Trophoblast cell (in vitro differentiated cells and primary cell): ENCODE results near the gene DAAM1.

Experiments used
- DNase-seq, 2 donors: peaks; one replicate each; pipeline ENCODE4 v3.0.0-alpha.2; 2016
- H2AFZ ChIP-seq: 2 replicates; pipeline ENCODE4 v1.6.1; 2013; ENCODE audit warnings: low read length, moderate library complexity, mild to moderate bottlenecking; ENCODE audit not compliant: insufficient read depth, poor library complexity
- H2AK5ac ChIP-seq: 2 replicates; pipeline ENCODE4 v1.6.1; 2013; ENCODE audit warnings: mild to moderate bottlenecking, low read length
- H2BK120ac ChIP-seq: 2 replicates; pipeline ENCODE4 v1.6.1; 2013; ENCODE audit warnings: low read length, mild to moderate bottlenecking, moderate library complexity; ENCODE audit not compliant: insufficient read depth, poor library complexity
- H2BK12ac ChIP-seq: 2 replicates; pipeline ENCODE4 v1.6.1; 2013; ENCODE audit warnings: mild to moderate bottlenecking, low read length, moderate library complexity
- H2BK5ac ChIP-seq: 2 replicates; pipeline ENCODE4 v1.6.1; 2013; ENCODE audit warnings: low read length, low read depth, moderate library complexity, mild to moderate bottlenecking; ENCODE audit not compliant: poor library complexity
- H3K14ac ChIP-seq: 2 replicates; pipeline ENCODE4 v1.6.1; 2013; ENCODE audit warnings: mild to moderate bottlenecking, low read length
- H3K18ac ChIP-seq: 2 replicates; pipeline ENCODE4 v1.6.1; 2013; ENCODE audit warnings: mild to moderate bottlenecking, low read length
- H3K23ac ChIP-seq: 2 replicates; pipeline ENCODE4 v1.6.1; 2013; ENCODE audit warnings: low read length
- H3K27ac ChIP-seq: 2 replicates; pipeline ENCODE4 v1.5.1; 2013; ENCODE audit warnings: low read depth, mild to moderate bottlenecking, inconsistent platforms, low read length, moderate library complexity
- H3K27me3 ChIP-seq: 2 replicates; pipeline ENCODE4 v1.6.1; 2013; ENCODE audit warnings: inconsistent platforms, mild to moderate bottlenecking, low read length, moderate library complexity; ENCODE audit not compliant: insufficient read depth
- H3K36me3 ChIP-seq, 2 experiments: 1 replicate in 1 of 2; 2 replicates in 1 of 2; pipeline ENCODE4 v1.6.1; 2013; ENCODE audit warnings: low read length in 2 of 2, mild to moderate bottlenecking in 2 of 2, moderate library complexity in 1 of 2; ENCODE audit not compliant: insufficient read depth in 2 of 2, control insufficient read depth in 1 of 2
- H3K4ac ChIP-seq: 2 replicates; pipeline ENCODE4 v1.6.1; 2013; ENCODE audit warnings: low read depth, mild to moderate bottlenecking, low read length, moderate library complexity
- H3K4me1 ChIP-seq, 2 experiments: 1 replicate in 1 of 2; 2 replicates in 1 of 2; pipeline ENCODE4 v1.6.1; 2013; ENCODE audit warnings: low read length in 2 of 2, mild to moderate bottlenecking in 2 of 2, moderate library complexity in 1 of 2; ENCODE audit not compliant: insufficient read depth in 2 of 2, control insufficient read depth in 1 of 2
- H3K4me2 ChIP-seq: 2 replicates; pipeline ENCODE4 v1.6.1; 2013; ENCODE audit warnings: inconsistent platforms, mild to moderate bottlenecking, low read length, moderate library complexity
- H3K4me3 ChIP-seq: 2 replicates; pipeline ENCODE4 v1.5.1; 2013; ENCODE audit warnings: mild to moderate bottlenecking, low read depth, low read length, inconsistent platforms
- H3K79me1 ChIP-seq: one replicate; pipeline ENCODE4 v1.6.1; 2013; ENCODE audit warnings: low read length
- H3K79me2 ChIP-seq: 2 replicates; pipeline ENCODE4 v1.6.1; 2013; ENCODE audit warnings: low read length, mild to moderate bottlenecking; ENCODE audit not compliant: control insufficient read depth, insufficient read depth, poor library complexity
- H3K9ac ChIP-seq: 2 replicates; pipeline ENCODE4 v1.6.1; 2013; ENCODE audit warnings: mild to moderate bottlenecking, low read length
- H3K9me3 ChIP-seq: 2 replicates; pipeline ENCODE4 v1.6.1; 2013; ENCODE audit warnings: low read depth, mild to moderate bottlenecking, control low read depth, inconsistent platforms, low read length; ENCODE audit not compliant: insufficient read depth
- H4K12ac ChIP-seq: 2 replicates; pipeline ENCODE4 v1.6.1; 2013; ENCODE audit warnings: low read depth, mild to moderate bottlenecking, low read length, moderate library complexity
- H4K8ac ChIP-seq: 2 replicates; pipeline ENCODE4 v1.6.1; 2013; ENCODE audit warnings: low read depth, mild to moderate bottlenecking, low read length, moderate library complexity
- H4K91ac ChIP-seq: one replicate; pipeline ENCODE4 v1.6.1; 2013; ENCODE audit warnings: low read depth, mild to moderate bottlenecking, low read length, moderate library complexity
- WGBS: extraction: QIAGEN DNeasy Blood & Tissue Kit; methylation state at CpG from one replicate; pipeline ENCODE4 v1.1.7; 2013; ENCODE audit warnings: missing lambda C conversion rate; ENCODE audit not compliant: insufficient read length, insufficient coverage; ENCODE audit errors: extremely low coverage; 5-methylcytosine and 5-hydroxymethylcytosine counted together

The DAAM1 gene

GRCh38 chr14:59254911-59255545 lies 66.6 kb downstream of the DAAM1 start:
- H2BK120ac ChIP-seq, result no peak overlapping the region
- no peak overlapping the region for H3K4me3 ChIP-seq
- H2AK5ac ChIP-seq, result no peak overlapping the region
- no peak overlapping the region for H4K91ac ChIP-seq
- H3K27me3 ChIP-seq, result no peaks in the 10 kb centered on the region
- H2BK5ac ChIP-seq, result no peak overlapping the region
- H3K9me3 ChIP-seq, result no peaks in the 10 kb centered on the region
- H3K27ac ChIP-seq, result no peak overlapping the region
- no peaks in the 10 kb centered on the region for H3K79me2 ChIP-seq
- no peak overlapping the region for H3K4me2 ChIP-seq
- H4K12ac ChIP-seq, result no peak overlapping the region
- H2AFZ ChIP-seq, result no peak overlapping the region
- H3K9ac ChIP-seq, result no peak overlapping the region
- WGBS, result no CpG with 5 or more reads among the region's 5 CpGs
- H3K36me3 ChIP-seq, result no peaks in the 10 kb centered on the region
- peaks cover 9 to 11% of the 10 kb centered on the region in 2 experiments for H3K4me1 ChIP-seq
- peak in 1 of 2 donors; percentile 45 for DNase-seq
- H3K23ac ChIP-seq, result no peak overlapping the region
- H3K14ac ChIP-seq, result no peak overlapping the region
- H2BK12ac ChIP-seq, result no peak overlapping the region
- H4K8ac ChIP-seq, result no peak overlapping the region
- peak overlapping the region; percentile 19 for H3K18ac ChIP-seq
- no peak overlapping the region for H3K4ac ChIP-seq
- H3K79me1 ChIP-seq, result no peaks in the 10 kb centered on the region

- no peak overlapping the region for H2AFZ ChIP-seq
- no peak overlapping the region for H3K27ac ChIP-seq
- H2AK5ac ChIP-seq, result no peak overlapping the region
- no peaks in the 10 kb centered on the region for H3K79me2 ChIP-seq
- H3K4ac ChIP-seq, result no peak overlapping the region
- no peak overlapping the region for H3K18ac ChIP-seq
- no peak overlapping the region for H3K9ac ChIP-seq
- no peak for DNase-seq
- no peaks in the 10 kb centered on the region for H3K9me3 ChIP-seq
- no peak overlapping the region for H4K8ac ChIP-seq
- no peak overlapping the region for H2BK5ac ChIP-seq
- H3K36me3 ChIP-seq, result no peaks in the 10 kb centered on the region
- H3K27me3 ChIP-seq, result no peaks in the 10 kb centered on the region
- no peak overlapping the region for H3K14ac ChIP-seq
- H4K12ac ChIP-seq, result no peak overlapping the region
- peaks cover 9 to 11% of the 10 kb centered on the region in 2 experiments for H3K4me1 ChIP-seq
- no peak overlapping the region for H4K91ac ChIP-seq
- no peak overlapping the region for H2BK12ac ChIP-seq
- no peak overlapping the region for H3K4me3 ChIP-seq
- no peak overlapping the region for H3K4me2 ChIP-seq
- H2BK120ac ChIP-seq, result no peak overlapping the region
- WGBS, result no CpG with 5 or more reads among the region's 1 CpG
- H3K79me1 ChIP-seq, result no peaks in the 10 kb centered on the region
- no peak overlapping the region for H3K23ac ChIP-seq
Observed at GRCh38 chr14:59256331-59256730, 67.9 kb downstream of the DAAM1 start.

GRCh38 chr14:59261334-59261733 lies 72.9 kb downstream of the DAAM1 start:
- Histone ChIP-seq H3K4me2 (no peak overlapping the region), H4K12ac (no peak overlapping the region), H4K91ac (no peak overlapping the region), H3K79me2 (no peaks in the 10 kb centered on the region), H4K8ac (no peak overlapping the region), H3K27ac (no peak overlapping the region), H2BK5ac (no peak overlapping the region), H3K4me1 (peaks cover 2 to 3% of the 10 kb centered on the region in 2 experiments), H2AK5ac (no peak overlapping the region), H3K9me3 (no peaks in the 10 kb centered on the region), H3K18ac (no peak overlapping the region), H3K23ac (no peak overlapping the region), H3K36me3 (peaks cover 0 to 10% of the 10 kb centered on the region in 2 experiments), H3K79me1 (no peaks in the 10 kb centered on the region), H2AFZ (no peak overlapping the region), H2BK120ac (no peak overlapping the region), H2BK12ac (no peak overlapping the region), H3K27me3 (no peaks in the 10 kb centered on the region), H3K14ac (no peak overlapping the region), H3K4me3 (no peak overlapping the region), H3K4ac (no peak overlapping the region), H3K9ac (no peak overlapping the region)
- DNase-seq, result no peak
- no CpG with 5 or more reads among the region's 3 CpGs for WGBS

- Histone ChIP-seq H3K23ac (no peak overlapping the region), H3K18ac (no peak overlapping the region), H3K4ac (no peak overlapping the region), H3K27ac (no peak overlapping the region), H3K4me2 (no peak overlapping the region), H3K79me2 (no peaks in the 10 kb centered on the region), H2AFZ (no peak overlapping the region), H4K91ac (no peak overlapping the region), H2BK5ac (no peak overlapping the region), H3K79me1 (no peaks in the 10 kb centered on the region), H2BK12ac (no peak overlapping the region), H3K27me3 (no peaks in the 10 kb centered on the region), H2AK5ac (no peak overlapping the region), H3K9ac (no peak overlapping the region), H3K9me3 (no peaks in the 10 kb centered on the region), H2BK120ac (no peak overlapping the region), H3K36me3 (peaks cover 0 to 10% of the 10 kb centered on the region in 2 experiments), H3K14ac (no peak overlapping the region), H3K4me1 (peaks cover 2 to 3% of the 10 kb centered on the region in 2 experiments), H4K12ac (no peak overlapping the region), H4K8ac (no peak overlapping the region), H3K4me3 (no peak overlapping the region)
- no CpG with 5 or more reads among the region's 7 CpGs for WGBS
- DNase-seq, result no peak
Observed at GRCh38 chr14:59262717-59263454, 74.4 kb downstream of the DAAM1 start.
